Skeletal muscle tissue (tissue), 4 donors: ENCODE measurements around the gene P3H1. TPM values are rescaled to one million over a fixed set of nuclear protein-coding genes. Genes with fewer than 3 reads are reported as not detected.

ENCODE experiments used
- H3K27ac ChIP-seq: one replicate; pipeline ENCODE4 v1.7.0; 2013; ENCODE audit warnings: mild to moderate bottlenecking, low read depth, low read length, inconsistent platforms
- H3K27me3 ChIP-seq, 3 donors: one replicate each; pipeline ENCODE4 v1.7.0; 2013; ENCODE audit warnings: low read length in 3 of 3; ENCODE audit not compliant: control insufficient read depth in 3 of 3, insufficient read depth in 3 of 3
- H3K36me3 ChIP-seq, 3 donors: one replicate each; pipeline ENCODE4 v1.7.0; 2013; ENCODE audit warnings: low read length in 3 of 3; ENCODE audit not compliant: control insufficient read depth in 3 of 3, insufficient read depth in 3 of 3
- H3K4me1 ChIP-seq, 3 donors: one replicate each; pipeline ENCODE4 v1.7.0; 2013; ENCODE audit warnings: low read length in 3 of 3, mild to moderate bottlenecking in 3 of 3; ENCODE audit not compliant: control insufficient read depth in 3 of 3, insufficient read depth in 3 of 3
- H3K4me3 ChIP-seq, 3 donors: one replicate each; pipeline ENCODE4 v1.7.0; 2013; ENCODE audit warnings: low read length in 3 of 3
- H3K9ac ChIP-seq, 3 donors: one replicate each; pipeline ENCODE4 v1.7.0; 2013; ENCODE audit warnings: low read length in 3 of 3, mild to moderate bottlenecking in 3 of 3, moderate library complexity in 2 of 3, low read depth in 1 of 3
- H3K9me3 ChIP-seq, 3 donors: one replicate each; pipeline ENCODE4 v1.7.0; 2013; ENCODE audit warnings: low read length in 3 of 3; ENCODE audit not compliant: control insufficient read depth in 3 of 3
- total RNA-seq: library from RNA; depleted of rRNA; stranded (reverse); fragments of >200 nt; gene quantifications from one replicate; pipeline ENCODE4 v1.2.3, GENCODE V29; 2014
- donor health status: Osteomylitis.

P3H1 gene
- total RNA-seq, 1 donor from 2014 or later, result 50.6 TPM

DNA sequence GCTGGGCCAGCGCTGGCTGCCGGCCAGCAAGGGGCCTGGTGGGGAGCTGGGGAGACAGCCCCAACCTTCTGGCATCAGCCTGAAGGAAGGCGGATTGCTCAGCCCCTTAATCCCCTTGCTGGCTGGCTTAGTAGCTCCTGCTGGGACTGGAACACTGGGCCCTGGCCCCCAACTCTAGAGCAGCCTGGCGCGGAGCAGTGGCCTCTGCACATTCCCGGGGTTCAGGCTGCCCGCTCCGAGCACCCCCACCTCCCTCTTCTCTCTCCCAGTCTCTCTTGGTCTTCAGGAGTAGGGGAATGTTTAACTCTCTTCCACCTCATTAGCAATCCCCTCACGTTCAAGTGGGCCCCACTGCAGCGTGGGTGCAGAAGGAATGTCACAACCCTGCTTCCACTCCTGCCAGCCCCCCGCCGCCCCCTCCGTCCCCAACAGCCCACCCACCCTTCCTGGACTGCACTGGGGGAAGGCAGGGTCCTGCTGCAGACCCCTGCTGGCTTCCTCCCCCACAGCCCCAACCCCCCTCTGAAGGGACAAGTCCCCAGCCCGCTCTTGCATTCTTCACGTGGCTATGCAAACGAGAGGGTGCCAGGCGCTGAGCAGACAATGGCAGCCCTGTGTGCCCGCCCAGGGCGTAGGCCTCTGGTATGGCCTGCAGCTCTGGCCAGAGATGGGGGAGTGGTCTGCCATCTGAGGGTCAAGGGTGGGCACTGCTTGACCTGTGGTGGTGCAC, 25.8 kb downstream of the P3H1 start:
- peaks cover 4 to 6% (median 5%) of the 10 kb centered on the region in 3 donors for H3K36me3 ChIP-seq
- no peak overlapping the region for H3K4me3 ChIP-seq
- no peak overlapping the region for H3K9ac ChIP-seq
- no peaks in the 10 kb centered on the region for H3K27me3 ChIP-seq
- no peaks in the 10 kb centered on the region for H3K9me3 ChIP-seq
- no peak overlapping the region for H3K27ac ChIP-seq
- peaks cover 0 to 12% (median 2%) of the 10 kb centered on the region in 3 donors for H3K4me1 ChIP-seq

DNA sequence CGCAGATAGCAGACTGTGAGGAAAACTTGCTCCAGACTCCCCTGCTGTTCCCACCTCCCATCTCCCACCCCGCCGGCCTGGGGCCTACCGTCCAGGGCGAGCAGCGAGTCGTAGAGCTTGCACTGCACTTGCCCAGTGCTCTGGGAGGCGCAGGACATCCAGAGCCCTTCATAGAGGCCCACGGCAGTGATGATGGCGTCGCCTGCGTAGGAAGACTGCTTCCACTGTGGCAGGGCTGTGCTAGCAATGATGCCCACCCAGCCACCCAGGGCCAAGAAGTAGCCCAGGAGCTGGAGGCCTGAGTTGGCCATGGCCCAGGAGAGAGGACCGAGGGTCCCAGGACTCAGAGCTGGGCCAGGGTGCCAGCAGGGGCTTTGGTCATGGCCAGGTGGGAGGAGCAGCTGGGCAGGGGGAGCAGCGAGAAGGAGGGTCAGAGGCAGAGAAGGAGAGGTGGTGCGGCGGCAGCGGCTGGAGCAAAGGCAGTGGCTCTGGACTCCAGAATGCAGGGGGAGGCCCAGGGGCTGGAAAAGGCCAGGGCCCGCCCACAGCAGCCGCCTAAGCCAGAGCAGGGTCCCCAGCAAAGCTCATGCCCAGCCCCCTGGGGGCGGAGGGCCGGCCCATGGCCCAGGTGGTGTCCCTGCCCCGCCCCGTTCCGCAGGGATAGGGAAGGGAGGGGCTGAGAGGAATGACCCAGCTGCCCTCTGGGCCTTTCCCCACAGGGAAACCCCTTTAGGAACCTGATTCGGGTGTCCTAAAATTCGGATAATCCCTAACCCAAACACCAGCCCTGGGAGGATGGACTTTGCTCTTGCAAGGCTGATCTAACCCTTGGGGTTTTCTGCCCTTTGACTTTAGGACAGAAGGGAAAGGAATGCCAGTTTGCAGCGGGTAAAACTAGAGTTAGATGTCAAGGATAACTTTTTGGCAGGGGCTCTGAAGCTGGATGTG, 26.8 kb downstream of the P3H1 start, which contains the start of gene CLDN19:
Gene CLDN19 (minus strand): TSS at position 484 of the 948 bp plus-strand sequence. CDS start 173 bp downstream, at position 311.
- Histone ChIP-seq H3K36me3 (no peaks in the 10 kb centered on the region), H3K9ac (peak within 1 kb of the TSS in 1 of 3 donors; percentile 25), H3K27ac (no peak within 1 kb of the TSS), H3K9me3 (no peaks in the 10 kb centered on the region), H3K4me3 (no peak within 1 kb of the TSS), H3K27me3 (no peaks in the 10 kb centered on the region), H3K4me1 (peaks cover 0 to 12% (median 2%) of the 10 kb centered on the region in 3 donors)

- no peaks in the 10 kb centered on the region for H3K36me3 ChIP-seq
- peaks cover 0 to 12% (median 2%) of the 10 kb centered on the region in 3 donors for H3K4me1 ChIP-seq
- no peaks in the 10 kb centered on the region for H3K9me3 ChIP-seq
- H3K9ac ChIP-seq, result no peak overlapping the region
- no peak overlapping the region for H3K27ac ChIP-seq
- H3K27me3 ChIP-seq, result no peaks in the 10 kb centered on the region
- no peak overlapping the region for H3K4me3 ChIP-seq
These were observed 28.1 kb downstream of the P3H1 start for GRCh38 chr1:42738678-42739226.

- H3K4me3 ChIP-seq, result no peak overlapping the region
These were observed 28.7 kb downstream of the P3H1 start for GRCh38 chr1:42737986-42738677.

GRCh38 chr1:42737257-42737656, 29.6 kb downstream of the P3H1 start:
- Histone ChIP-seq H3K27ac (no peak overlapping the region), H3K27me3 (no peaks in the 10 kb centered on the region), H3K9ac (no peak overlapping the region), H3K4me3 (no peak overlapping the region), H3K36me3 (no peaks in the 10 kb centered on the region), H3K9me3 (no peaks in the 10 kb centered on the region), H3K4me1 (peaks cover 0 to 12% (median 2%) of the 10 kb centered on the region in 3 donors)

More at GRCh38 chr1:42737986-42738677, 28.7 kb downstream of the P3H1 start:
- Histone ChIP-seq H3K9me3 (no peaks in the 10 kb centered on the region), H3K27ac (no peak overlapping the region), H3K27me3 (no peaks in the 10 kb centered on the region), H3K4me1 (peaks cover 0 to 12% (median 2%) of the 10 kb centered on the region in 3 donors), H3K9ac (no peak overlapping the region), H3K36me3 (no peaks in the 10 kb centered on the region)

DNA sequence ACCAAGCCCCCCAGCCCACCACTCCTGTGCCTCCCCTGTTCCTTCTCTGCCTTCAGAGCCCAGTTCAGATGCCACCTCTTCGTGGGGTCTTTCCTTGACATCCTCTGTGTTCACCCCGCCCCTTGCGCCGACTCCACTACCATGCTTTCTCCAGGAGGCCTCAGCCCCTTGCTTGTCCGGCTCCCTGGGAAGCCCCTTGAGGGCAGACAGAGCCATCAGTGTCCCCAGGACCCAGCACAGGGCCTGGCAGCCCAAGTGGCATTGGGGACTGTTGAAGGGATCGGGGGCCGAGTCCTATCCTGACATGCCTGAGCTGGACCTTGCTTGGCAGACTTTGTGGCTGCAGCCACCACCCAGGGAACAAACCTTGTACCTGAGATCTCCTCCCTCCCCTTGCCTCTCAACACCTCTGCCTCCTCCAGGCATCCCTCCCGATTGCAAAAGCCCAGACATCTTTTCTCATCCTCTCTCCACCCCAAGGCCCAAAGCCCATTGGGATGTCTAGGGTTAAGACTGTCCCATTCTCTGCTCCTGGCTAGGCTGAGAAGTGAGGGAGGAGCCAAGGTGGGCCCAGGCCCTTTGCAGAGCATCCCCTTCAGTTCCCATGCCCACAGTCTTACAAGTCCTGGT, 30.1 kb downstream of the P3H1 start:
- Histone ChIP-seq H3K4me3 (no peak overlapping the region), H3K36me3 (no peaks in the 10 kb centered on the region), H3K4me1 (peaks cover 0 to 12% (median 2%) of the 10 kb centered on the region in 3 donors), H3K27ac (no peak overlapping the region), H3K9ac (no peak overlapping the region), H3K27me3 (no peaks in the 10 kb centered on the region), H3K9me3 (no peaks in the 10 kb centered on the region)

DNA sequence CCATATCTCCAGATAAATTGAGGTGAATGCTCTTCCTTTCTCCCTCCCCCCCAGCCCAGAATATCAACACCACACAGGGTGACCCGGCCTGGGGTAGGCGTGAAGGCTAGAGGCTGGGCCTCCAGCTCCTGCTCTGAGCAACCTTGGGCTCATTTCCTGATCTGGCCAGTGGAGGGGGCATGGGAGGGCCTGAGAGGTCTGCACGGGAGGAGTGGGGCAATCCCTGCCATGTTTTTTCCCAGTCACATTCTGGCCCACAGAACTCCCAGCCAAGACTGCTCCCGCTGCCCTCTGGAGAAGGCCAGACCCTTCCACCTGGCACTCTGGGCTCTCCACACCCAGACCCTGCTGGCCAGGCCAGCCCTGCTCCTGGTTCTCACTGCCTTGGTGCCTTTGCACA, 30.7 kb downstream of the P3H1 start:
- no peak overlapping the region for H3K4me3 ChIP-seq
- no peak overlapping the region for H3K27ac ChIP-seq
- H3K36me3 ChIP-seq, result no peaks in the 10 kb centered on the region
- H3K27me3 ChIP-seq, result no peaks in the 10 kb centered on the region
- peaks cover 0 to 12% (median 2%) of the 10 kb centered on the region in 3 donors for H3K4me1 ChIP-seq
- H3K9me3 ChIP-seq, result no peaks in the 10 kb centered on the region
- no peak overlapping the region for H3K9ac ChIP-seq

- no peaks in the 10 kb centered on the region for H3K36me3 ChIP-seq
- H3K9ac ChIP-seq, result no peak overlapping the region
- H3K27ac ChIP-seq, result no peak overlapping the region
- no peaks in the 10 kb centered on the region for H3K27me3 ChIP-seq
- no peaks in the 10 kb centered on the region for H3K9me3 ChIP-seq
- H3K4me3 ChIP-seq, result no peak overlapping the region
- H3K4me1 ChIP-seq, result peaks cover 0 to 12% (median 2%) of the 10 kb centered on the region in 3 donors
These were observed 31.2 kb downstream of the P3H1 start for GRCh38 chr1:42735477-42736105.

DNA sequence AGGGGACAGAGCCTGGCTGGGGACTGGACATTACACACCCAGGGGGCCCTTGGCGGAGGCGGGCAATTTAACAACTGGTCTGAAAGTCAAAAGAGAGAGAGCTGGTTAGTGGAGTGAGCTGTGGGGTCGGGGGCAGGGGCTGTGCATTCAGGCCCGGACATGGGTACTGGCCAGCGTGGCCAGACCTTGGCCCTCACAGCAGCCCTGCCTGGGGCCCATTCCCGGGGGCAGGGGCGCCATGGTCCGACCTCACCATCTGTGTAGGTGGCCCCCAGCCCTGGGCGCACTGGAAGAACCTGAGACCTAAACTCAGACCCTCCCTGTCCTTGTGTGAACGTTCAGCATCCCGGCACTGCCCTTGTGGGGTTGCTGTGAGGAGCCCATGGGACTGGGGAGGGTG, 31.8 kb downstream of the P3H1 start:
- no peak overlapping the region for H3K4me3 ChIP-seq
- no peaks in the 10 kb centered on the region for H3K27me3 ChIP-seq
- H3K27ac ChIP-seq, result no peak overlapping the region
- no peak overlapping the region for H3K9ac ChIP-seq
- peaks cover 0 to 12% (median 2%) of the 10 kb centered on the region in 3 donors for H3K4me1 ChIP-seq
- no peaks in the 10 kb centered on the region for H3K36me3 ChIP-seq
- H3K9me3 ChIP-seq, result no peaks in the 10 kb centered on the region
